Ramos (cell line): ENCODE measurements around the gene LRMDA.

Experiments used
- in situ Hi-C: fragments of 300-500 bp; cut with MboI; formaldehyde crosslinking; loops from one replicate; pipeline ENCODE4 v1.14.3; 2022; ENCODE audit warnings: low sequenced_read_pairs; ENCODE audit not compliant: unreplicated experiment

Gene LRMDA

GRCh38 chr10:76229341-76229740 lies 797.9 kb downstream of the LRMDA start:
- in situ Hi-C loops = no loop called here

- in situ Hi-C loops = no loop called here
Measured at GRCh38 chr10:76230921-76231285, 799.5 kb downstream of the LRMDA start.

GRCh38 chr10:76231286-76231934 lies 800.0 kb downstream of the LRMDA start:
- in situ Hi-C loops = no loop called here

- in situ Hi-C loops = no loop called here
Measured at GRCh38 chr10:76234499-76235226, 803.2 kb downstream of the LRMDA start.

GRCh38 chr10:76236356-76236755 lies 804.9 kb downstream of the LRMDA start:
- in situ Hi-C loops = no loop called here

- in situ Hi-C loops = no loop called here
Measured at GRCh38 chr10:76242956-76243355, 811.5 kb downstream of the LRMDA start.

GRCh38 chr10:76244061-76244686 lies 812.8 kb downstream of the LRMDA start:
- in situ Hi-C loops = no loop called here

- in situ Hi-C loops = no loop called here
Measured at GRCh38 chr10:76245951-76246495, 814.6 kb downstream of the LRMDA start.

GRCh38 chr10:76248649-76249200 lies 817.3 kb downstream of the LRMDA start:
- in situ Hi-C loops = no loop called here

- in situ Hi-C loops = no loop called here
Measured at GRCh38 chr10:76251841-76252671, 820.6 kb downstream of the LRMDA start.

GRCh38 chr10:76252733-76253132 lies 821.3 kb downstream of the LRMDA start:
- in situ Hi-C loops = no loop called here

GRCh38 chr10:76255241-76255640 lies 823.8 kb downstream of the LRMDA start:
- in situ Hi-C loops = no loop called here

- in situ Hi-C loops = no loop called here
Measured at GRCh38 chr10:76257816-76258215, 826.4 kb downstream of the LRMDA start.

- in situ Hi-C loops = no loop called here
Measured at GRCh38 chr10:76265441-76266113, 834.2 kb downstream of the LRMDA start.

- in situ Hi-C loops = no loop called here
Measured at GRCh38 chr10:76268530-76268929, 837.1 kb downstream of the LRMDA start.

GRCh38 chr10:76268954-76269353 lies 837.5 kb downstream of the LRMDA start:
- in situ Hi-C loops = no loop called here

GRCh38 chr10:76270464-76270863 lies 839.0 kb downstream of the LRMDA start:
- in situ Hi-C loops = no loop called here

- in situ Hi-C loops = no loop called here
Measured at GRCh38 chr10:76274933-76275332, 843.5 kb downstream of the LRMDA start.

GRCh38 chr10:76278811-76279460 lies 847.5 kb downstream of the LRMDA start:
- in situ Hi-C loops = no loop called here
